DMS 273 (cell line): ENCODE results near the gene FARP1.
"Not testable (repeated sequence)": the region's sequence is repeated elsewhere in the genome, so short reads cannot be mapped to it uniquely, and the experiment has no call there.

Experiments
- DNase-seq: peaks from one replicate; lab custom pipeline; 2025; ENCODE audit not compliant: unreplicated experiment; lab: John Stamatoyannopoulos, UW

Gene FARP1

GRCh38 chr13:98352226-98352625 is 209.3 kb downstream of the FARP1 start:
- DNase-seq = no peak

- DNase-seq = no peak
Observed at GRCh38 chr13:98353750-98354149, 210.9 kb downstream of the FARP1 start.

- no peak for DNase-seq
Observed at GRCh38 chr13:98358937-98359336, 216.0 kb downstream of the FARP1 start.

- DNase-seq = no peak
Observed at GRCh38 chr13:98360545-98360944, 217.7 kb downstream of the FARP1 start.

GRCh38 chr13:98363326-98363725 is 220.4 kb downstream of the FARP1 start:
- DNase-seq = no peak

- DNase-seq = no peak
Observed at GRCh38 chr13:98364179-98364578, 221.3 kb downstream of the FARP1 start.

GRCh38 chr13:98364647-98365046 is 221.8 kb downstream of the FARP1 start:
- peak; percentile 2 for DNase-seq

GRCh38 chr13:98365302-98365701 is 222.4 kb downstream of the FARP1 start:
- DNase-seq = no peak

- DNase-seq = no peak
Observed at GRCh38 chr13:98366010-98366409, 223.1 kb downstream of the FARP1 start.

GRCh38 chr13:98366443-98366842 is 223.5 kb downstream of the FARP1 start:
- DNase-seq = no peak

GRCh38 chr13:98366959-98367358 is 224.1 kb downstream of the FARP1 start:
- DNase-seq = no peak

- DNase-seq = no peak
Observed at GRCh38 chr13:98368019-98368418, 225.1 kb downstream of the FARP1 start.

- not testable (repeated sequence) for DNase-seq
Observed at GRCh38 chr13:98369520-98369919, 226.6 kb downstream of the FARP1 start.

- no peak for DNase-seq
Observed at GRCh38 chr13:98370261-98370660, 227.4 kb downstream of the FARP1 start.

- peak; percentile 30 for DNase-seq
Observed at GRCh38 chr13:98370806-98371515, 228.1 kb downstream of the FARP1 start.

- DNase-seq = no peak
Observed at GRCh38 chr13:98371516-98372023, 228.7 kb downstream of the FARP1 start.

- no peak for DNase-seq
Observed at GRCh38 chr13:98372876-98373275, 230.0 kb downstream of the FARP1 start.

GRCh38 chr13:98374750-98375149 is 231.9 kb downstream of the FARP1 start:
- DNase-seq = no peak

GRCh38 chr13:98377635-98378378 is 234.9 kb downstream of the FARP1 start:
- no peak for DNase-seq

- DNase-seq = no peak
Observed at GRCh38 chr13:98384739-98385138, 241.8 kb downstream of the FARP1 start.

- DNase-seq = no peak
Observed at GRCh38 chr13:98385606-98386005, 242.7 kb downstream of the FARP1 start.

- DNase-seq = no peak
Observed at GRCh38 chr13:98386637-98387036, 243.7 kb downstream of the FARP1 start.
